Neural cell (in vitro differentiated cells): ENCODE results near the gene EMC9.

Experiments
- CTCF ChIP-seq: fragments of 450-650 bp; IDR thresholded peaks from 2 replicates; pipeline ENCODE4 v1.5.1; 2014; ENCODE audit warnings: antibody characterized with exemption, mild to moderate bottlenecking, moderate library complexity; ENCODE audit not compliant: poor library complexity, severe bottlenecking
- POLR2AphosphoS5 ChIP-seq: IDR thresholded peaks from 2 replicates; pipeline ENCODE4 v1.6.1; 2012
- RAD21 ChIP-seq: fragments of 450-650 bp; conservative IDR thresholded peaks from 2 replicates; pipeline ENCODE4 v1.6.1; 2014; ENCODE audit warnings: antibody characterized with exemption, mild to moderate bottlenecking, moderate library complexity
- SMC3 ChIP-seq: fragments of 450-650 bp; conservative IDR thresholded peaks from 2 replicates; pipeline ENCODE4 v1.6.1; 2014; ENCODE audit warnings: antibody characterized with exemption, mild to moderate bottlenecking, moderate library complexity; ENCODE audit not compliant: poor library complexity

DNA sequence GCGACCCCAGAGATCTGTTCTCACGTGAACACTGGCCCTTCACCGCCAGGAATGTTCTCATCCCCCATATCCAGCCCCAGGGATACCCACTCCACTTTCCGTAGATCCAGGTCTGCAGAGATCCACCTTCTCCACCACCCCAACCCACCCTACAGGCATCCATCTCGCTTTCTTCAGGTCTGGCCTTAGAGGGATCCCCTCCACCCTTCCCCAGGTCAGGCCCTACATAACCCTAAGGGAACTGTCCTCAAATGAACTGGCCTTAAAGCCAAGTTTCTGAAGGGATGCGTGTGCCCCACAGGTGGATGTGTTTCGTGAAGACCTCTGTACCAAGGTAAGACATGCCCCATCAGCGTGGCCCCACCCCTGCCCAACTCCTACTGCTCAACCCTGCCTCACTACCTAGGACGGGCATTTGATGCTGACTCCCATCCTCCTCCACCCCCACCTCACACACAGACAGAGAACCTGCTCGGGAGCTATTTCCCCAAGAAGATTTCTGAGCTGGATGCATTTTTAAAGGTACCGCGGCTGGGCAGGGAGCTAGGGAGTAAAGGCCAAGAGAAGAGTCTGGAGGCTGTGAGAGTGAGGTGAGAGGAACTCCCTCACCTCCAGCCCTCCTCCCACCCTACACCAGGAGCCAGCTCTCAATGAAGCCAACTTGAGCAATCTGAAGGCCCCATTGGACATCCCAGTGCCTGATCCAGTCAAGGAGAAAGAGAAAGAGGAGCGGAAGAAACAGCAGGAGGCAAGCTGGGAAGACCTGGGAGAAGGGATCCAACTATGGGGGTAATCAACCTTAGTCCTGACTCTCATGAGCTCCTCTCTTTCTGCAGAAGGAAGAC lies 4.5 kb downstream of the EMC9 start:
- no peak for TF ChIP-seq CTCF
- no peak for TF ChIP-seq SMC3
- TF ChIP-seq RAD21: no peak
- no peak for TF ChIP-seq POLR2AphosphoS5
